HL-60/S4 (cell line): ENCODE results near the gene RGS14.

Experiments used
- in situ Hi-C: fragments of 300-500 bp; cut with MboI; formaldehyde crosslinking; loops from 2 replicates; pipeline ENCODE4 v1.14.3; 2022; ENCODE audit warnings: low sequenced_read_pairs

Gene RGS14

GRCh38 chr5:177377851-177378776, 20.4 kb downstream of the RGS14 start:
- in situ Hi-C loops, result loop anchor here (25.0 kb wide), 1 partner anchor 684 kb away; no protein-coding TSS in a partner anchor

- in situ Hi-C loops, result loop anchor here (25.0 kb wide), 1 partner anchor 683 kb away; no protein-coding TSS in a partner anchor
These were observed 21.5 kb downstream of the RGS14 start for GRCh38 chr5:177378884-177379883.

GRCh38 chr5:177380805-177381126, 23.0 kb downstream of the RGS14 start:
- in situ Hi-C loops, result loop anchor here (25.0 kb wide), 1 partner anchor 682 kb away; no protein-coding TSS in a partner anchor

GRCh38 chr5:177382423-177383029, 24.8 kb downstream of the RGS14 start:
- in situ Hi-C loops, result loop anchor here (25.0 kb wide), 1 partner anchor 680 kb away; no protein-coding TSS in a partner anchor

- in situ Hi-C loops, result loop anchor here (25.0 kb wide), 1 partner anchor 679 kb away; no protein-coding TSS in a partner anchor
These were observed 25.5 kb downstream of the RGS14 start for GRCh38 chr5:177383181-177383580.

GRCh38 chr5:177384134-177384533, 26.4 kb downstream of the RGS14 start, which contains the start of gene SLC34A1:
TSS of gene SLC34A1 (plus strand) at chr5:177384434. CDS start at chr5:177385742, 1,308 bp downstream.
- in situ Hi-C loops, result loop anchor here (25.0 kb wide), 1 partner anchor 678 kb away; no protein-coding TSS in a partner anchor

GRCh38 chr5:177385720-177386119, 28.0 kb downstream of the RGS14 start:
- in situ Hi-C loops, result loop anchor here (25.0 kb wide), 1 partner anchor 677 kb away; no protein-coding TSS in a partner anchor

GRCh38 chr5:177386542-177386941, 28.8 kb downstream of the RGS14 start:
- in situ Hi-C loops, result loop anchor here (25.0 kb wide), 1 partner anchor 676 kb away; no protein-coding TSS in a partner anchor

GRCh38 chr5:177387405-177387804, 29.7 kb downstream of the RGS14 start:
- in situ Hi-C loops, result loop anchor here (25.0 kb wide), 1 partner anchor 675 kb away; no protein-coding TSS in a partner anchor

GRCh38 chr5:177388521-177389052, 30.9 kb downstream of the RGS14 start:
- in situ Hi-C loops, result loop anchor here (25.0 kb wide), 1 partner anchor 674 kb away; no protein-coding TSS in a partner anchor

- in situ Hi-C loops, result loop anchor here (5.0 to 25.0 kb wide), 2 partner anchors 63 to 673 kb away; no protein-coding TSS in a partner anchor
These were observed 31.8 kb downstream of the RGS14 start for GRCh38 chr5:177389241-177390169.

GRCh38 chr5:177390363-177391300, 32.9 kb downstream of the RGS14 start:
- in situ Hi-C loops, result loop anchor here (5.0 to 25.0 kb wide), 2 partner anchors 62 to 672 kb away; no protein-coding TSS in a partner anchor

- in situ Hi-C loops, result loop anchor here (5.0 to 25.0 kb wide), 2 partner anchors 60 to 670 kb away; no protein-coding TSS in a partner anchor
These were observed 35.0 kb downstream of the RGS14 start for GRCh38 chr5:177392765-177393164.

GRCh38 chr5:177393206-177393765, 35.6 kb downstream of the RGS14 start:
- in situ Hi-C loops, result loop anchor here (5.0 to 25.0 kb wide), 2 partner anchors 59 to 669 kb away; no protein-coding TSS in a partner anchor

- in situ Hi-C loops, result loop anchor here (5.0 to 25.0 kb wide), 2 partner anchors 58 to 668 kb away; no protein-coding TSS in a partner anchor
These were observed 36.3 kb downstream of the RGS14 start for GRCh38 chr5:177393990-177394389.

GRCh38 chr5:177396078-177396477, 38.4 kb downstream of the RGS14 start:
- in situ Hi-C loops, result loop anchor here (25.0 kb wide), 1 partner anchor 666 kb away; no protein-coding TSS in a partner anchor

- in situ Hi-C loops, result loop anchor here (25.0 kb wide), 1 partner anchor 665 kb away; no protein-coding TSS in a partner anchor
These were observed 39.1 kb downstream of the RGS14 start for GRCh38 chr5:177396807-177397206.
